GM21619 (cell line): ENCODE measurements around the gene CALML4.
"Not testable (repeated sequence)": the region's sequence is repeated elsewhere in the genome, so short reads cannot be mapped to it uniquely, and the experiment has no call there.

ENCODE experiments used
- ATAC-seq: cut with Tn5 transposase; IDR thresholded peaks from one replicate; pipeline ENCODE4 v1.9.1; 2021; ENCODE audit not compliant: unreplicated experiment

The CALML4 gene, protein sequence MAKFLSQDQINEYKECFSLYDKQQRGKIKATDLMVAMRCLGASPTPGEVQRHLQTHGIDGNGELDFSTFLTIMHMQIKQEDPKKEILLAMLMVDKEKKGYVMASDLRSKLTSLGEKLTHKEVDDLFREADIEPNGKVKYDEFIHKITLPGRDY

DNA sequence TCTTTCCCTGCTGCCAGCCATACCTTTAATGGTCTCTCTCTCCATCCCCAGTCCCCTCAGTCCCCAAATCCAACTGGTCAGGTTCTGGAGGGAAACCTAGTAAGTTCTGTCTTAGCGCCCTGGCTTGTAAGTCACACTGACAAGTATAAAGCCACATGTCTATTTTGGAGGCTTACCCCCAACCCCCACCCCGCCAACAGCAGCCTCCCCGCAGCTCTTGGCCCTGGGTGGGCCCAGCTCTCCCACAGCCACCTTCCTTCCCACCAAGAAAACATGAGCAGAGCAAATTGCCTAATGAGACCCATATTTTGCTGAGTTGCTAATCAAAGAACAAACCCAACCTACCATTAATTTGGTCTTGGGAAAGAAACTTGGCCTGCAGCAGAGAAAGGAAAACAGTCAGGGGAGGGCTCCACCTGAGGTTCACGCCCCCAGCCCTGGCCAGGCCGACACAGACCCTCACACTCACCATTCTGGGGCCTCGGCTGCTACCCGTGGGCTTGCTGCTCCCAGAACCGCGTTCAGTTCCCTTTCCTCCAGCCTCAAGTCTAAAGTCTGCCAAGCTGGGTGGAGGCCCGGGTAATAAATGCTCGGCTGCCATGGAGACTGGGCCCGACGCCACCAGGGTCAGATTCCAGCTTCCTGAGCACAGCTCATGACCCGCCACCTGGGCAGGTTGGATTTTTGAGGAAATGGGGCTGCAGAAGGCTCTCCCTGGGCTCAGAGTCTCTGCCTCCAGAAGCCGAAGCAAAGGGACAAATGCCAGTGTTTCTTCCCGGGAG lies at the start of gene CALML4:
Gene CALML4, minus strand, starts transcription at position 557 of the 782 bp plus-strand sequence. Its CDS starts 85 bp downstream, at position 472.
- ATAC-seq = no peak

DNA sequence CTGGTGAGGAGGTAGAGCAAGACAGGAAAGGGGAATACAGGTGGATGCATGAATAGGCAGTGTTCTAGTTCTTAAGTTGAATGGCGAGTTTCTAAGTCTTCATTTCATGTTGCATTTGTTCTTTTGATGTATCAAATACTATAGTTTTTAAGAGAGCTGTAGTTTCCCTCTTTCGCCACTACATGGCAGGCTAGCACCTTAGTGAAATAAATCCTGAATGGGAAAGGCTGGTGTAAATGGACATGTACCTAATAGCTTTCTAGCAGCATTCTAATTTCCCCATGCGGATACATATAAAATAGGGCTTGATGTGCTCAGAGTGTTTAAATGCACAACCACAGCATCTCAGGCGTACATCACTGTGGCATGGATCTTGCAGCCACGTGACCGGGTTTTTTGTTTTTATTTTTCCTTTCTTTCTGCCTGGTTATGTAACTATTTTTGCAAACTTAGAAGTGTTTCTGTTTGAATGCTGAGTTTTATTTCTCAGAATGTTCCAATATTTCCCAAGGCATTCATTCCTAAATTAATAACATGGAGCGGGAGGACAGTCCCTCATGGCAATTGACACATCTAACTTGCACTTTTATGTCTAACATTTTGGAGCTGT lies 47.9 kb upstream of the CALML4 start:
- ATAC-seq = no peak

DNA sequence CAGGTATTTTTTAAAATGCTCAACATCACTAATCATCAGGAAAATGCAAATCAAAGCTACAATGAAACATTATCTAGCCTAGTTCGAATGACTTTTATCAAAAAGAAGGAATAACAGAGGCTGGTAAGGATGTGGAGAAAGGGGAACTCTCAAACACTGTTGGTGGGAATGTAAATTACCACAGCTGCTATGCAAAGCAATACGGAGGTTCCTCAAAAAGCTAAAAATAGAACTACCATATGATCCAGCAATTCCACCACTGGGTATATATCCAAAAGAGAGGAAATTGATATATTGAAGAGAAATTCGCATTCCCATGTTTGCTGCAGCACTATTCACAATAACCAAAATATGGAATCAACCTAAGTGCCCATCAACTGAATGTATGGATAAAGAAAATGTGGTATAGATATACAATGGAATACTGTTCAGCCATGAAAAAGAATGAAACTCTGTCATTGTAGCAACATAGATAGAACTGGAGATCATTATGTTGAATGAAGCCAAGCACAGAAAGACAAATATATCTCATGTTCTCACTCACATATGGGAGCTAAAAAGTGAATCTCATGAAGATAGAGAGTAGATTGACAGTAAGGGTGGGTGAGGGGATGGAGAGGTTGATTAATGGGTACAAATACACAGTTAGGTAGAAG lies 44.1 kb upstream of the CALML4 start:
- no peak for ATAC-seq

DNA sequence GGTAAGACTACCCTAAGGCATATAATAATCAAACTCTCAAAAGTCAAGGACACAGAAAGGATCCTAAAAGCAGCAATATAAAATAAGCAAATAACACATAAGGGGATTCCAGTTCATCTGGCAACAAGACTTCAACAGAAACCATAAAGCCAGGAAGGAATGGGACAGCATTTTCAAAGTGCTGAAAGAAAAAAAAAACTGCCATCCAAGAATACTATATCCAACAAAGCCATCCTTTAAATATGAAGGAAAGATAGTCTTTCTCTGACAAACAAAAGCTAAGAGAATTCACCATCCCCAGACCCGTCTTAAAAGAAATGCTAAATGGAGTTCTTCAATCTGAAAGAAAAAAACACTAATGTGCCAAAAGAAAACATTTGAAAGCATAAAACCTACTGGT lies 39.1 kb upstream of the CALML4 start:
- ATAC-seq = no peak

DNA sequence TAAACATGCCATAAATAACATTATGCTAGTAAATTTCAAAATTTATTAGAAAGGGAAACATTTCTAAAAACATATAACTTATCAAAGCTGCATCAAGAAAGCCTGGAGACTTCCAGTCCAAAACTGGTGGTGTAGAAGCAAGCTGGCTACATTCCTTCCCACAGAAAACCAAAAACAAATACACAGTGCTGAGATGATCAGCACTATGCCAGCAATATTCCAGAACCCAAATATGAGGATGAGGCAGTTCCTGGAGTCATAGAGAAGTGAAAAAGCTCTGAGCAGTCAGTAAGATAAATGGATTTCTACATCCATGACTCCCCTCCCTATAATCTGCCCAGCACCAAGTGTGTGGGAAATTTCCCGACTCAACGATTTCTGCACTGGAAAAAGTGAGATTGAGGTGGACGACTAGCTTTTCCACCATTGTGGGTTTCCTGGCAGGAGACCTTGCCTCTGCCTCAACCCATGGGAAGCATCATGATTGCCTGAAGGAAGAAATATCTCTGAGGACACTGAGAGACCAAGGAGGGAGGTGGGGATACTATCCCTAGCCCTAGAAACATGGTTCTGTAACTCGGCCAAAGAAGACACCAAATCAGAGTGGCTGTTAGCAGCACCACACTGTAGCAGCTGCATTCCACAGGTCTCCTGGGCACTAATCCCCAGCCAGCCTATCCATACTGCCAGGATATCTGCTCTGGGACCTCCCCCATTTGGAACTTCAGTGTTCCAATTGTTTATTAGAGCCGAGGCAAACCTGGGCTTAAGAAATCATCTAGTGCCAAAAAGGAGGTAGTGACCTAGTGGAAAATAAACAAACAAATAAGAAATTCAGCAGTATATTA lies 36.2 kb upstream of the CALML4 start:
- no peak for ATAC-seq

DNA sequence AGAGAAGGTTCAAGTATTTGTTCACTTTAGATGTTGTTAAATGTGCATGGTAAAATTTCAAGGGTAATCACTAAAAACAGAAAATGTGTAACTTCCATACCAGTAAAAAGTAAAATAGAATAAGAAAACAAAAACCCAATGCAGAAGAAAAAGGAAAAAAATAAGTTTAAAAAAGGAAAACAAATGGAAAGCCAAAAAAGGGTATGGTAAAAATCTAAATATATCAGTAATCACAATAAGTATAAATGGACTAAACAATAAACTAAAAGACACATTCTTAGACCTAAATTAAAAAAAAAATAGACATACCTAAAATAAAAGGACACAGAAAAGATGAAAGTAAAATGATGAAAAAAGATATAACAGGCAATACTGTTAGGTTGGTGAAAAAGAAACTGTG lies 33.9 kb upstream of the CALML4 start:
- ATAC-seq = no peak

DNA sequence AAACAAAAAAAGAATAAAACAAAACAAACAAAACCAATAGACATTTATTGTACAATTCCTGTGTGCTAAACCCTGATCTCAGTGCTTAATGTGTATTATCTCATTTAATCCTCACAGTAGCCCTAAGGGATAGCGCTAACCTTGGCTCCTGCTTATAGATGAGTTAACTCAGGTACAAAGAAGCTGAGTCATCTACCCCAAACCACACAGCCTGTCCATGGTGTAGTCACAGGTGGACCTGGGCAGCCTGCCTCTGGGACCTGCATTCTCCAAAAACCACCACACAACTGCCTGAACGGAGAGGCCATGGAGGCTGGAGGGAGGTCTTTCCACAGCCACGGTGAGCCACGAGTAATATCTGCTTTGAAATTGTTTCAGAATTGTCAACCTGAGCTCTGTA lies 29.9 kb upstream of the CALML4 start:
- ATAC-seq = no peak

DNA sequence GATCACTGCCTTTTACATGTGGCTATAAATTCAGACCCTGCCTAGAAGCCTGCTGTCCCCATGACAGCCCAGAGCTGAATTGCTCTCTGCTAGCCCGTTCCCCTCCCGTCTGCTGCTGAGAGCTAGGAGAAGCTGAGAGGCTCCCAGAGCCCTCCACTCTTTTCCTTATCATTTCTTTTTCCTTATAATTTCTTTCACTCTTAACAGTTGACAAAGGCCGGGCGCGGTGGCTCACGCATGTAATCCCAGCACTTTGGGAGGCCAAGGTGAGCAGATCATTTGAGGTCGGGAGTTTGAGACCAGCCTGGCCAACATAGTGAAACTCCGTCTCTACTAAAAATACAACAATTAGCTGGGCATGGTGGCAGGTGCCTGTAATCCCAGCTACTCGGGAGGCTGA lies 29.4 kb upstream of the CALML4 start:
- not testable (repeated sequence) for ATAC-seq

DNA sequence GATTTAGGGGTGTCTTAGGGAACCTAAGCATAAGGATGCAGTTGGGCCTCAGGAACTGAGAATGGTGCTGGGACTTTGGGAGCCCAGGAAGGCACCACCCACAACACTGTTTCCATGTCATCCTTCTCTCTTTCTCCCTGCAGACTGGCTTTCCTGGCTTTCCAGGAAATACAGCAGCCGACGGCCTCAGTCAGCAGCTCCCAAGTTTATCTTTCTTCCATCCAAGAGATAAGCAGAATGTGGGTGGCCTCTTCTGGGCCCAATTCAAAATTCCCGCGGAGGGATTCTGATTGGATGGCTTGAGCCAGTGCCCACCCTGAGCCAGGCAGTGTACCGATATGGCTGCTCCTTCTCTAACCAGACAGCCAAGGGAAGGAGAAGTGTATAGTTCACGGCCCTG lies 28.9 kb upstream of the CALML4 start:
- ATAC-seq = no peak

DNA sequence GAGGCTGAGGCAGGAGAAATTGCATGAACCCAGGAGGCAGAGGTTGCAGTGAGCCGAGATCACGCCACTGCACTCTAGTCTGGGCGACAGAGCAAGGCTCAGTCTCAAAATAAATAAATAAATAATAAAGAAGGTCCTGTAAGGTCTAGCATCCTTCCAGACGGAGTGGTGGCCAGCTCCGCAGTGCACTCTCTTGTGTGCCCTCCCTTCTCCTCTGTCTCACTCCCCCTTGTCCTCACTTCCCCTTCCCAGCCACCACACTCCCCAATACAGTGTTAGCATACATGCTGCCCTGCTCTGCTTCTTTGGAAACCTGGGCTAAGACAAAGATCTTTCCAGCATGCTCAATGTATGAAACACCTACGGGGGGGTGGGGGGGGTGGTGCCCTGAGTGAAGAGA lies 27.8 kb upstream of the CALML4 start:
- no peak for ATAC-seq

DNA sequence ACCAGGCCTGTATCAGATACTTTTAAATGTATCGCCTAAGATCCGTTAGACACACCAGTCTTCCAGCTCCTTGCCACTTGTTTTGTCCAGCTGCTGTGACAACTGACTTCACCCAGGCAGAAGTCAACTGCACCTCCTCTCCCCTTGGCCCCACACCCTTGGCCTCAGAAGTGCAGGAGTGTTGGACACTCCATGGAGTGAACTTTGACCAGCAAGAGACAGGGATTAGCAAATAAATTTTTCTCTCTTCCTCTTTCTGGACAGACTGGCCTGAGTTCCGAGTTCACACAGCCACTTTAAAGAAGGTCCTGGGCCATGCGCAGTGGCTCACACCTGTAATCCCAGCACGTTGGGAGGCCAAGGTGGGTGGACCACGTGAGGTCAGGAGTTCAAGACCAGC lies 27.3 kb upstream of the CALML4 start:
- no peak for ATAC-seq

DNA sequence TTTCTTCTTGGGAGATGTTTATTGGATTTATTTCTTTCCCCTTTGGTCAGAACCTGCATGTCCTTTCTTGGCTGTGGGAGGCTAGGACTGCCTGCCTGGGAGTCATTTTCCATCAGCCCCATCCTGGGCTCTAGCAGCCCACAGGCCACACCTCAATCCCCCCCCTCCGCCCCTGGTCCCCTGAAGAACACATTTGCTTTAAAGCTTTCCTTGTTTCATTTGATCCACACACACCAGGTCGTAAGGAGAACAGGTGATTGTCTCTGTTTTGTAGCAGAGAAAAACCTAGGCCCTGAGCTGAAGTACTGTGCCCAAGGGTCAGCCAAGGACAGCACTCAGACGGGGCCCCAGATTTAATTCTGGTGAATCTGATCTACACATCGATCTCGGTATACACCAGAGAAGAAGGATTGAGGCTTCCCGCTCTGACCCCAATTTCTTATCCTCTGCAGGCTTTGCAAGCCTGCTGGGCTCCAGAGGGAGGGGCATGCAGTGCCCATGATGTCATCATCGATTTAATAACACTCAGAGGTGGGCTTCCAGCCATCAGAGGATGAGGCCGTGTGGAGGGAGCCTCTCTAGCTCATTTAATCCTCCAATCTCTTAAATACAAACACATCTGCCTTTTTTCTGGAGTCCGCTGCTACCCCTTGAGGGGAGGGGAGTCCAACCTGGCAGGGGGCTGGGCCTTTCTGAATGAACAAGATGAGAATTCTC lies 26.1 kb upstream of the CALML4 start:
- no peak for ATAC-seq

DNA sequence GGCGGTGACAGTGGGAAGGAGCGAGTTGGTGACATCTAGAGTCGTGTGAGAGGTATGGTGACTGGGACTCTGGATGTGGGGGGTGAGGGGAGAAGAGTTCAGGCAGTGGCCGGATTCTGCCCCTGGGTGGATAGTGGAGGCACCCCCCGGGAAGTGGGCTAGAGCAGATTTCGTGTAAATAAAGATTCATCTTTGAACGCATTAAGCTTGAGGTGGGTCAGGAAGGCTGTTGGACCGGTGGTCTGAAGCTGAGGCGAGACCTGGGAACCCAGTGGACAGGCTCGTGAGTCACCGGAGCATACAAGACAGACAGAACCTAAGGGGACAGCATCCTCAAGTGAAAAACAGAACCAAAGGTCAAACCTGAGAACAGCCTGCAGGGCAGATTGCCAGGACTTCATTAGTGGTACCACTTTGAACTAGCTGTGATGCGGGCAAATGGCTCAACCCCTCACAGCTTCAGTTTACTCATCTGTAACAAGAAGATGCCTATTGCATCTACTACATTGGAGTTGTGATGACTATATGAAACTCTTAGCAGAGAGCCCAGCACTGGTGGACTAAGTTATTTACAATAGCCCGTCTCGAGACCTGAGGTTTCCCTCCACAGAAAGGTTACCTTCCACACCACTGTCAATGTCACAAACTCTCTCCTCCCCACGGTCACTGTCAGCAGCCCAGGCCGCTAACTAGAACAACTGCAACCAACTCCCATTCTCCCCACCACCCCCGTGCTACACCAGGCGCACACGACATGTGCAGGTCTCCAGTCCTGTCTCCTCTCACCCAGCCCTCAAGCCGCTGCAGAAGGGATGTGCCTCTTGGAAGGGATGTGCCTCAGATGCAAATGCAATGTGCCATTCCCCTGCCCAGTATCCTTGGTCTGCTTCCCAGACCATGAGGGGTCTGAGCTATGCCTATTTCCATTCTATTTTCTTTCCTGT lies 25.3 kb upstream of the CALML4 start:
- no peak for ATAC-seq

DNA sequence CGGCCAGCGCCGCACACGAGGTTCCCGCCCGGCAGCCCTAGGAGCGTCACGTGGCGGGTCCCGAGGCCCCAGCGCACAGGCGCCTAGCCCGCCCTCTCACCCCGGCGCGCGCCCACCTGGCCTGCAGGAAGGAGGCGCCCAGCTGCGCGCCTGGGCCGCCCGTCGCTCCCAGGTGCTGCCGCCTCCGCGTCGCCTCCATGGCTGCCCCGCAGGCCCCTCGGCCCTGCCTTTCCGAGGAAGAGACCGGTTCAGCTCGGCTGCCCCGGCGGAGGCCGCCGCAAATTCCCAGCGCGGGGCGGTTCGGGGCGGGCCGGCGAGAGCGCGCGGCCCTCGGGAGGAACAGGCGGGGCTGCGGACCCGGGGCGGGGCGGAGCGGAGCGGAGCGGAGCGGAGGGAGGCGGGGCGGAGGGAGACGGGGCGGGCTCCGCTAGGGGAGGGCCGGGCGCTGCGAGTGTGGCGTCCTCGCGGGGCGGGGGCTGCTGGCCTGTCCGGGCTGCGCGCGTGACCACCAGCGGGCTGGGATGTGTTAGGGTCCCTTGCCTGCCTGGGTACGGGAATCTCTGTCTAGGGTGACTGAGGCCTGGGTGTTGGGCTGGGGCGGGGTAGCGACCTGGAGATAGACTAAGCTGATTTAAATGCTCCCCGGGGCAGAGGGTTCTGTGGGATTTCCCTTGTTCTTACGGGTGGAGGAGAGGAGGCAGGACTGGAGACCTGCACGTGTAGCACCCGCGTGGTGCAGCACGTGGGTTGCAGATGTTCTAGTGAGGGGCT lies 24.4 kb upstream of the CALML4 start, which contains the start of gene CLN6:
Gene CLN6, minus strand, starts transcription at position 343 of the 771 bp plus-strand sequence. Its CDS starts 144 bp downstream, at position 199.
- peak; percentile 60 for ATAC-seq

DNA sequence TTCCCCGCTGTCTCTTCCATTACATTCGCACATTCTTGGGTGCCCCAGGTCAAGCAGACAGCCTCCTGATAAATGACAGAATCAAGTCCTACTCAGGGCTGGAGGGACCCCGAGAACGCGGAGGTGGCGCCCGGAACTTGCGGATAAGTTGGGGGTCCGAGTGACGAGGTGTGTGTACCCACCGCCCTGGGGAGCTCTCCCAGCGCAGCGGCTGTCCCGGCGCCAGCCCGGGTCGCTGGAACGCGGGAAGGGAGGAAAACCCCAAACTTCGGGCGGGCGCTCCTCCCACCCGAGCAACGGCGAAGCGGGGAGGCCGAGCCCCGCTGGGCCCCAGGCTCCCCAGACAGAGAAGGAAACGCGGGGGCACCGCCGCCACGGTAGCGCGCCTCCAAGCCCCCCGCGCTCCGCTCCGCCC lies 23.8 kb upstream of the CALML4 start:
- ATAC-seq = peak; percentile 3

DNA sequence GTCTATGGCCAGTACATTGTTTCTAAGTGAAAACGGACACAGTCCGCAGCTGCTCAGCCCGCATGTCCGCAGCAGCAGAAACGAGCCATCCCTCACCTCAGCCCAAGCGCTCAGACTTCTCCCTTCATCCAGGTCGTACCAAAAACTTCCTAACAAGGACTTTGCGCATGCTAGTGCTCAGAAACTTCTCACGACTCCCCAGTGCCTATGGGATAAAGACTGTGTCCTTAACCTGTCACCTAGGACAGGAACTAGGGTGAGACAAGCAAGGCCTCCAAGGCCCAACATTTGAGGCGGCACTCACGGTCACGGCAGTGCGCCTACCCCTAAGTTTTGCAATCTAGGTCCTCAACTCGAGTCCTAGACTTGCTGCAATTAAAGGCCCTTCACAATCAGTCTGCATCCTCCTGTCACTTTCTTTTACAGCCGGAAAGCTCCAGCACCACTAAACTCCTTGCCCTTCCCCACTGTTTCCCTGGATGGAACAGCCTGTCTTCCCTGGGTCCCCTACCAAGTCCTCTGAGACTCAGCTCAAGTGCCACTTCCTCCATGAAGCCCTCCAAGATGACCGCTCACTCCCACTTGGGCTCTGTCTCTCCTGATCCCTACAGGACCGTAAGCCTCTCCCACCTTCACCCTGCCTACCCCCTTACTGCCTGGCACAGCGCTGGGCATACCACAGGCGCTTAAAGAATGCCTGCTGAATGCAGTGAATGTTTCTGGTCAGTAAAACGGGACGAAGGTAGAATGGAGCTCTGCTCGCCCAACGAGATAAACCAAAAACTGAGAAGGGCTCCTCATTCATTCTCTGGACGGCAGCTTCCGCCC lies 23.2 kb upstream of the CALML4 start:
- ATAC-seq = no peak

DNA sequence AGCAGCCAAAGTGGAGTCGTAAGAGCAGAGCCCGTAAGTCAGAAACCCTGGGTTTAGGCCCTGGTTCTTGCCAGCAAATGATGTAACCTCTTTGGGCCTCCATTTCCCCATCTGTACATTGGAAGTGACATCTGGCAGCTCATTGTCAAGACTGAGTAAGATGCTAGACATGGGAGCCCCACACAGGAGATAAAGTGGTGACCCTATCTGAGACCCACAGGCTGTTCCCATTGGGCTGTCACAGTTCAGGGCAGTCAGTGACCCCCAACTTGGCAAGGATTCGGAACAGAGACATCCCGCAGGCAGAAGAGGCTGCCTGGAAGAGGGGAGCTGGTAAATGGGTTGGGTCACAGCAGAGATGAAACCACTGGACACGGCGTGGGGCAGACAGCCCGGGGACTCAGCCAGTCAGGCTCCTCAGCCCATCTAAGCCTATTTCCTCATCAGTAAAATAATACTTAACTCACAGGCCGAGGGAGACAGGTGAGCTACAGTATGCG lies 22.6 kb upstream of the CALML4 start:
- ATAC-seq = no peak
